ENCODE results near the gene SRGAP1.

DNA sequence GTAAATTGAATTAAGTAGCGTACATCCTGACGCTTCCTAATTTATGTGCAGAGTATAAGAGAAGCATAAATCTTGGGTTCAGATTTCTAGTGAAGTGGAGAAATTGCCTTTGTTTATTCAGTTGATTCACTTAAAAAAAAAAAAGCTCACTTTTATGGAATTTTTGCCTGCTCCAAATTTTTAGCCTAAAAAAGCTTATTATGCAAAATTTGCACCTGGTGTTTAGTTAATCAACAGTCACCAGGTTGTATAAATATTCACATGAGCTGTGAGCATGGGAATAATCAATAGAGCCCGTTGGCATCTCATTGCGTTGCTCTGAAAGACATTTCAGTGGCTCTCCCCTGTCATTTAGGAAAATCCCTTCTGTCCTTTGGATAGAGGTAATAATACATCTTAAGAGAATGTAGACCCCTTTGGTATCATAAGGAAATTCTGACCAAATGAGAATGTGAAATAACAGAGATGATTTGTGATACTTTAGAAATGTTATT lies 132.4 kb downstream of the SRGAP1 start:
- TF ChIP-seq FOS (IDR thresholded peaks at IDR 0.05; ENCODE audit: low read depth, low read length) = no peak
- no peak for TF ChIP-seq POLR2A (IDR thresholded peaks at IDR 0.05; ENCODE audit: low read depth, low read length)
- no peak for TF ChIP-seq CTCF (conservative IDR thresholded peaks at IDR 0.05; ENCODE audit: low read depth, low read length)
- no peak for TF ChIP-seq BHLHE40 (IDR thresholded peaks at IDR 0.05; ENCODE audit: low read depth, low read length)
- TF ChIP-seq SMC3 (IDR thresholded peaks at IDR 0.05; ENCODE audit: low read depth, low read length) = no peak
